HG02970 (cell line): Measurements from ENCODE around the gene FLNB.

Experiments
- ATAC-seq: cut with Tn5 transposase; IDR thresholded peaks from one replicate; pipeline ENCODE4 v1.9.1; 2021; ENCODE audit warnings: mild to moderate bottlenecking, moderate library complexity, moderate number of reproducible peaks; ENCODE audit not compliant: unreplicated experiment, low FRiP score

FLNB gene

DNA sequence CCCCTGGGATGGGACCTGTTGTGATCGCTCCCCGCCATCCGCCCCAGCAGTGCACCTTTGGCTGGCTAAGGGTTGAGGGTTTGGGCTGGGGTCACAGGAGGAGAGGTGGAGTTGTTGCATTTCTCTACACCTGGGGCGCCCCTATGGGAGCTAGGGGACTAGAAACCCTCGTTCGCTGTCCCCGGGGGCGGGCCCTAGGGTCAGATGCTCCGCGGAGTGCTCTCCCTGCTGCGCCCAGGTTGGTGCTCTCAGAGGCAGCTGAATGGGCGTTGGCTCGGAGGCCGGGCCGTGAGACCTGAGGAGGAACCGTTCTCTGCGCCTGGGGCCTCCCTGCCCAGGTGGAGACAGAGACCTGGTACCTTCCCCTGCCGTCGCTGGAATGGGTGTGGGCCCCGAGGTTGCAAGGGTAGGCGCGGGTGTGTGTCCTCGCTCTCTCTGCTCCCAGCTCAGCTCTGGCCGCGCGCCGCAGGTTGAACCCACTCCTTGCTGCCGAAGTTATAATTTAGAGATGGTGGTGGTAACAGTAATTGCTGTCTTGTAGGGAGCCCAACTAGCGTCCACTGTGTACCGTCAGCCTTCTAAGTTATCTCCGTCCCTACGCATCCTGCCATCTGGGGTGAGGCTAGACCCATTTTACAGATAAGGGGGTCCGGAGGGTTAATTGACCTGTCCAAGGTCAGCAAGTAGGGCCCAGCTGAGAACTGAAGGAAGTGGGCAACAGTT is 965 bp downstream of the FLNB start:
- no peak for ATAC-seq

DNA sequence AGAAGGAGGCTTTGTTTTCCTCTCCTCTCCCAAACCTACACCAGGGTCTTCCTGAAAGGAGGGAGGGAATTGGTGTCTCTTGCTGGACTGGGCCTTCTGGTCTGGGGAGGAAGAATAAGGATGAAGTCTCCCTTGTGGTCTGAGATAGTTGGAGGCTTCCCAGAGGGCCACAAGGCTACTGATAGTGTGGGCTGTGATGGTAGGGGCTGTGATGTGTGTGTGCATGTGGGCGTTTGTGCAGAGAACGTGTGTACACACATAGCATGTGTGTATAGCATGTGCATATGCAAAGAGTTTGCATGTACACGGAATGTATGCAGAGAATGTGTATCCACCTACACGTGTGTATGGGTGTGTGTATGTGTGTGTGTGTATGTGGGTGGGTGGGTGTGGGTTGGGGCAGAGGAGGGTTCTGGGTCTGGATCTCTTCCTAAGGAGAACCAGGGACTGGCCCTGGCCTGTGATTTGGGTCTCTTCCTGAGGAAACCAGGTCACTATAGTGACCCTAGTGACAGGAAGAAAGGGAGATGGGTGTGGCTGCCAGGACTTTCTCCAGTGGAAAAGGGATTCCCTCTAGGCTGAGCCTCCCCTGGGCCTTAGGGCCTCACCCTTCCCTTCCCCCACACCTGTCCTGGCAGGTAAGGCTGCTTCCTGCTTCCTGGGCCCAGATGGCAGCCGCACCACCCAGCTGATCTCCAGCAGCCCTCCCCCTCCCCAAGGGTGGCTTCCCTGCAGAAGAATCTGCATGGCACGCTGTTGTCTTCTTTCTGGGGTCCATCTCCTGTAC is 1.7 kb downstream of the FLNB start:
- no peak for ATAC-seq

DNA sequence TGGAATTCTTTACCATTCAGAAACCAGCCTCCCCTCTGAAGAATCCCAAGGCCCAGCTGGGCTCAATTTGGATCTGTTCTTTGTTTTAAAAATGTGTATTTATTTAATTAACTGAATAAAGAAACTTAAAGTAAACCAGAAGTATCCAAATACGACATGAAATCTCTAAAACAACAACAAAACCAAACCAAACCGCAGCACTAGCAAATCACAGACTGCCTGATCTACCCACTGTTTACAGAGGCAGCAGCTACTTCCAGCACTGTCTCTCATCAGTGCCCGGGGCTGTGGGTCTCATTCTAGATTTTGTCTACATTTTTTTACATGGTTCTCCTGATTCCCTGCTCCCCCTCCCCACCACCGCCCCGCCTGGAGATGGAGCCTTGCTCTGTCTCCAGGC is 2.3 kb downstream of the FLNB start:
- no peak for ATAC-seq

DNA sequence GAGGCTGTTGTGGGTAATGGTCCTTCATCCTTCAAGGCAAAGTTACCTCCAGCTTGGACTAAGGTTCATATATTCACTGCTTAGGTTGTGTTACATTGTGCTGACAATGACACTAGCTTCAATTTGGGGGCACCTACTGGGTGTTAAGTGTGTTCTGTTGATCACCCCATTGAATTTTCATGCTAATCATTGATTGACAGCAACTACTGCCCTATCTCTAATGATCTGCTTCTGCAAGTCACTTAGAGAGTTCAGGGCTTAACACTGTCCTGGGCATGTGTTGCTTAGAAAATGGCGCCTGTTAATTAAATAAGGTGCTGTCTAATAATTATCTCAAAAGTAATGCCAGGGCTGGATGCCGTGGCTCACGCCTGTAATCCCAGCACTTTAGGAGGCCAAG is 3.4 kb downstream of the FLNB start:
- ATAC-seq: no peak

DNA sequence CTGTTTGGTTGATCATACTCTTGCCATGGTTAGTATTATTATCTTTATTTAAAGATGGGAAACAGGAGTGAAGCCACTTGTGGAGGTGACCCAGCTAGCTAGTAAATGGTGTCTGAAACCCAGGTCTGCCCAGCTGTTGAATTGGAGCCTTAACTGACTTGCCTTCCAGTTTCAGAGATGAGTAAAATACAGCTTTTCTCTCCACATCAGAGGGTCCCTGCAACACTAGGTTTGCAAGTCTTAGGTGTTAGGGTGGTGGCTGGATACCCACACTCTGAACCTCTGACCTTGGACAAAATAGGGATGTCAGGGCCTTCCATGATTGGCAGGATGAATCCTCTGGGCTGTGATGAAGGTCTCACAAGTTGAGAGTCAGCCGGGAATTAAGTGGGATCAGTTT is 4.1 kb downstream of the FLNB start:
- ATAC-seq: no peak

DNA sequence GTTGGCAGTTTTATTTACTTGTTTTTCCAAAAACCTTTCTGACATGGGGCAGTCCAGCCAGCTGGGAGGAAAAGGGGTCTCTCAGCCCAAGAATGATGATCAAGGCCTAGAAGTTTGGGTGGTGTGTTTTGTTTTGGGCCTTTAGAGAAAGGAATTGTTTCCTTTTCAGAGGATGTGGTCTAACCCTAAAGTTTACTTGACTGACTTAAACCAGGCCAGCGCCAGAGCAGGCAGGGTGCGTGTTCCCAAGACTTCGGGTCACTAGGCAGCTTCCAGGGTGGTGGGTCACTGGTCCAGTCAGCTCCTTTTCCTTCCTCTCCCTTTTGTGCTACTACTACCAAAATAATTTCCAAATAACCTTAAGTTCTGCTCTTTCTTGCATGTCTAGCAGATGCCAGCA is 4.9 kb downstream of the FLNB start:
- no peak for ATAC-seq

DNA sequence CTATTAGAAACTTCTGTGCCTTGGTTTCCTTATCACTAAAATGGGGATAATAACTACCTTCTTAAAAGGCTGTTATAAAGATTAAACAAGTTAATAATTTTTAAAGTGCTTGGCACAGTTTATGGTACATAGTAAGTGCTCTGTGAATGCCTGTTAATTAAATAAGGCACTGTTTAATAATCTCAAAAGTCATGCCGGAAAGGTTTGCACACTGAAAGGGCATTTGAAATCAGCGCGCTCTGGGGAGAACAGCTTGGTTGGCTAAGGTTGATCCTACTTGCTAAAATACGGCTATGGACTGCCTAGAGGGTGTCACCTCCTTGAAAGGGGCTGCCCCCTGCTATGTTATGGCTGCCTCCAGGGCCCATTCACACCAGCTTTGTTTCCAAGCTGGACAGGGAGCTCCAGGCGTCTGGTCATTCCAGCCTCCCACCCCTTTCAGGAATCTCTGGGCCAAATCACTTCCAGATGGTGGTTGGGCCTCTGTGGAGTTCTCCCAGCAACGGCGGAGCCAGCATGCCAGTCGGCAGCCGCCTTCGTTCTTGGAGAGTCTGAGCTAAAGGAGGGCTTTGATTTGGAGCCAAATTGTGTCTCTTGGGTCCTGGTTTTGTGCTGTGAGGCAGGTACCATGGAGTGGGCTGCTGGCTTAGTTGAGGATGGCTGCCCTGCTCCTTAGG is 5.9 kb downstream of the FLNB start:
- ATAC-seq: no peak

DNA sequence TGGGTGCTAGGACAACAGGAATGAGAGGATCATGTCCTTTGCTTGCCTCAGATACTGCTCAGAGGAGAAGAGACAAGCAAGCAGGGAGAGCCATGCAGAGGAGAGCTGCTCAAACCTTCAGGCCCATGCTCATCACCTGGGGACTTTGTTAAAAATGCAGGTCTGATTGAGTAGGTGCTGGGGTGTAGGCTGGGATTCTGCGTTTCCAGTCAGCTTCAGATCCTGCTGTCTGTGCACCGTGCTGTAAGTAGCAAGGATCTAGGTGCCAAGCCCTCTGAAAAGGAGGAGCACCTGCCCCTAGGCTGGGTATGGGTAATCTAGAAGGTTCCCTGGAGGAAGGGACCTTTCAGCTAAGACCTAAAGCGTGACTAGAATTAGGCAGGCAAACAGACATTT is 7.3 kb downstream of the FLNB start:
- ATAC-seq: no peak

DNA sequence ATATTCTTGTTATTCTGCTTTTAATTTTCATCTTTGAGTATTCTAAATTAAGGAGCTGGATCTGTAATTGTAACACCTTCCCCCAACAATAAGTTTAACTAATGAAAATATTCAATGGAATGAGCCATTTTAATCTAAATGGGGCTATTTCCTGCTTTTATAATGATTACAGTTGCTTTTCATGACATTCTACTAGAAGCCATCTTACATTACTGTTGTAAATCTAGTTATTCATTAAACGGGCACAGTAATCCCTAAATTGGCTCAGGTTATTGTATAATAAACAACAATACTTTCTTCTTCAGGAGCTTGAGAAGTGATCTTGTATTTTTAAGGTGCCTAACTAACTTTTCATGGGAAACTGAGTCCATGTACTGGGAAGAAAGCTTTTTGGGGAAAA is 8.5 kb downstream of the FLNB start:
- ATAC-seq: no peak

DNA sequence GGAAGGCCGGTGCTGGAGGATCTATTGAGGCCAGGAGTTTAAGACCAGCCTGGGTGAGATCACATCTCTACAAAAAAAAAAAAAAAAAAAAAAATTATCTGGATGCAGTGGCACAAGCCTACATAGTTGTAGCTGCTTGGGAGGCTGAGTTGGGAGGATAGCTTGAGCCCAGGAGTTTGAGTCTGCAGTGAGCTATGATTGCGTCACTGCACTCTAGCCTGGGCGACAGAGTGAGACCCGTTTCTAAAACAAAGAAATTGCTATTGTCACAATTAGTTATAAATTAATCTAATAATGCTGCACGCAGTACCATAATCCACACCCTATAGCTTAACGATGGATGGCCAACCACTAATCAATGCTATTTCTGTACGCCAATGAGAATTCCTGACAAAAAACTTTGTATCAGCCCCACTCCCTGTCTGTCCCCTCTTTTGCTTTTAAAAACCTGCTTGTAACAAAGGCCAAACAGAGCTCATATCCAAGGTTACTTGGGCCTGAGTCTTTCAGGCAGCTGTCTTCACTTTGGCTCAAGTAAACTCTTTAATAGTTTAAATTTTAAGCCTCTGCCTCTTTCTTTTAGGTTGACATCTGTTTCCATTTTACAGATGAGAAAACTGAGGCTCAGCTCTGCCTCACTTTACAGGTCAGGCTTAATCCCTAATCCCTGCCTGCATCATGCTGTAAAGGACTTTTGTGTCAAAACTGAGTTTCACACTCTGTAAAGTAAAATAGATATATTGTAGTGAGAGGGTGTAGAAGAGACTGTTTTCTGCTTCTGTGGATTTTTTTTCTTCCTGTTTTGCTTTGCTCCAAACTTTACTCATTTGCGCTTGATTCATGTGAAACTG is 10.9 kb downstream of the FLNB start:
- ATAC-seq: no peak

DNA sequence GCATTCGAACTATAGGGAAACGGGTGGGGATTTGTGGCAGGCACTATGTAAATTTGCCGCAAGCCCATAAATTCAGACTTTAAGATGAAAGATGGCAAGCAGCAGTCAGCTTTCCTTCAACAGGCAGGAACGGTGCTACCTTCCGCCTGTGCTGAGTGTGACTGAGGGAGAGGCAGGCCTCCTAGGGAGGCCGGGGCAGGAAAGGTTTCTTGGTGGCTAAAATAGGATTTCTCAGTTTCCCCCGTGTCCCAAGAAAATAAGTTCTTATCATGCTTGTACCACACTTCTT is 12.5 kb downstream of the FLNB start:
- no peak for ATAC-seq

DNA sequence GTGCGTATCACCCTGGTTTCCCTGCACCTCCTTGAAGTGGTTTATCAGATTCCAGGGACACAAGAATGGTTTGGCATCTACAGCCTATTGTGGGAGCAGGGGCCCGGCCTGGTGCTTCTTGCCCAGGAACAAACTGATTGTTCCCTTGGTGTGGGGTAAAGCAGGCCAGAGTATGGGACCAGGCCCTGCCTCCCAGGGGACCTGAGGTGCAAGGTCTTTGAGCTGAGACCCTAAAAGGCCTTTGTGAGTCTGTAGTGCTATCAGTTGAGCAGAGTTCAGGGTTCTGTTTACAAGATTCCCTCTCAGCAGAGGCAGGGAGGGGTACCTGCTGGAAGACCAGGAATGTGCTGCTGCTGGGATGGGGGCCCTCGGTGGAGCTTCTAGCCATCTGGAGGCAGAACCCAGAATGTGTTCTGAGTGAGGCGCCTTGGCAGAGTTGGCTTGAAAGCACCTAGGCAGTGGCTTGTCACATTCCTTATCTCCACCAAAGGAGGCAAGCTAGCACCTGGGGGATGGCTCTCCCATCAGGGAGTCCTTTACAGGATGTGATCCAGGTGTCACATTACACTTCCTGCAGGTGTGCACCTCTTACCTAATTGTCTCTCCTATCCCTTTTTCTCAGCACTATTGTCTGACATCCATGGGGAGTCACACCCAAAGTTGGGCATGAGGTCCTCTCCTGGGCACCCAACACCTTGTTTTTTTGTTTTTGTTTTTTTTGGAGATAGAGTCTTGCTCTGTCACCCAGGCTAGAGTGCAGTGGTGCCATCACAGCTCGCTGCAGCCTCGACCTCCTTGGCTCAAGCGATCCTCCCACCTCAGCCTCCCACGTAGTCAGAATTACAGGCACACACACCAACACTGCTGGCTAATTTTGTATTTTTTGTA is 13.1 kb downstream of the FLNB start:
- no peak for ATAC-seq

DNA sequence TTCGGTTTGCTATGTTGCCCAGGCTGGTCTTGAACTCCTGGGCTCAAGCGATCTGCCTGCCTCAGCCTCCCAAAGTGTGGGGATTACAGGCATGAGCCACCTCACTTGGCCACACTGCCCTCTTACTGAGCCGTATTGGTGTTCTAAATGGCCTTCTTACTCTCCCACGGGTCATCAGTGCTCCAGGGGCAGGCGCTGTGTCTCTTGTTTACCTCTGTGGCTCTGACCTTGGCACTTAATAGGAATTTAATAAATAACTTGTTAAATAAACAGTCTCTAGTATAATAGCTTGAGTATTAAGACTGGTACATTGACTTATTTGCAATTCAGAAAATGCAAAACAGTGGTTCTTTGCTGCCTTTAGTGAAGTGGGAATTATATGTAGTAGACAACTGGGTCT is 13.7 kb downstream of the FLNB start:
- ATAC-seq: no peak

DNA sequence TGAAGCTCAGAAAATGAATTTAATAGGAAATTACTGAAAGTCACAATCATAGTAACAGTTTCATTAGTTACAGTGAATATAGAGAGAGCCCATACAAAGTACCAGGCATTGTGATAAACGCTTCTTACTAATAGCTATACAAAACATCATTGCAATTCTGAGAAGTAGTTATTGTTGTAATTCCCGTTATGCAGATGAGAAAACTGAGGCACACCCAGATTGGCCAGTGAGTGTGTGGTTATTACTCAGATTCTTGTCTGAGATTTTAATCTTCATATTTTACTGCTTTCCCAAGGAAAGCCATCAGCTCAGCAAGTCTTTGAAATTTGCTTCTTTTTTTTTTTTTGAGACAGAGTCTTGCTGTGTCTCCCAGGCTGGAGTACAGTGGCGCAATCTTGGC is 14.3 kb downstream of the FLNB start:
- no peak for ATAC-seq

DNA sequence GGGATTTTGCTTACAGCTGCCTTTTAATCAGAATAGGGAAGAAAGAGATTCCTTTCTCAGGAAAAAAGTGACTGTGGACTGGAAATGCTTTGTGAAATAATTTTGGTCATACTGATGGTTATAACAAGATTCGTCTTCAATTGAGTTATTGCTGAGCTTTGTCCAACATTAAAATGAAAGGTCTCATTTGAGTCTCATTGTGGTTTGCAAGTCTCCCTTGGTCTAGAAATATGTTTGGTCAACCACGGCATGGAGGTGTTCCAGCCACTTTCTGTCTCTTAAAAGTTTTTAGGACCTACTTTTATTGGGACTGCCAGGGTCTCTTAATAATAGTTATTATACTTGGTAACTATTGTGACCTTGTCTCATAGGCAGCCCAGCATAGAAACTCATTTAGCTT is 15.3 kb downstream of the FLNB start:
- ATAC-seq: no peak

DNA sequence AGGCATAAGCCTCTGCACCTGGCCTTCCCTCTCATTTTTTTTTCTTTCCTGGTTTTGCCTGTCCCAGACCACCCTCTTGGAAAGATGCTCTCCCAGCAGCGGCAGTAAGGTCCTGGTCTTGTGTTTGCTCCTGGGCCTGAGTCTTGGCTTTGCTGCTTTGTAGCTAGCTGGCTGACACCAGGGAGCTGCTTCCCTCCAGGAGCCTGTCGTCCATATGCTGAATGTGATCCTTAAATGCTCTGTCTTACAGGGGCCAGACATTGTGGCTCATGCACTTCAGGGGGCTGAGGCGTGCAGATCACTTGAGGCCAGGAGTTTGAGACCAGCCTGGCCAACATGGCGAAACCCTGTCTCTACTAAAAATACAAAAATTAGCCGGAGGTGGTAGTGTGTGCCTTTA is 17.2 kb downstream of the FLNB start:
- no peak for ATAC-seq

DNA sequence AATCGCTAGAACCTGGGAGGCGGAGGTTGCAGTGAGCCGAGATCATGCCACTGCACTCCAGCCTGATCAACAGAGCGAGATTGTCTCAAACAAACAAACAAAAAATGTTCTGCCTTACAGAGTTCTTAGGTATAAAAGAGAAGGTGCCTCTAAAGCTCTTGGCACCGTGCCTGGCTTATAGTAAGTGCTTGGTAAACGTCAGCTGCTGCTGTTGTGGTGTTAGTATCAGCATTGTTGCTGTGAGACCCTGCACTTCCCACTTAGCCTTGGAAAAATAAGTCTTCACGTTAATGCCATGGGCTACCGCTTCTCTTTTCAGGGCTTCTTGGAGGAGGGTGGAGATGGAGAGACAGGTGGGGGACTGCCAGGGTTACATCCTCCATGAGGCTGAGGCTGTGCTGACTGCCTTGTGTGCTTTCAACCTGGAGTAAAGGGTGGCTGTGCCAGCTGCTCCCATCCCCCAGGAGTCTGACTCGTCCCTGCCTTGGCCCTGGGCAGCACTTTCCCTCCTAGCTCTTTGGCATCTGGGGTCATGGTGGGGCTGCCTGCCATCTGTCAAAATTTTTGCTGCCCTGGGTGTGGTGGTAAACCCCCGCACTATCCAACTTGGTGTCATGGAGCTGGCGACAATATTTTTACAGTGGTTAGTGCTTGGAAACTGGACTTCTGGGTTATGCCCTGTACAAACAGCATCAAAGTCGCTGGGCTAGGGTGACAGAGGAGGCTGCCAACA is 17.8 kb downstream of the FLNB start:
- ATAC-seq: no peak

DNA sequence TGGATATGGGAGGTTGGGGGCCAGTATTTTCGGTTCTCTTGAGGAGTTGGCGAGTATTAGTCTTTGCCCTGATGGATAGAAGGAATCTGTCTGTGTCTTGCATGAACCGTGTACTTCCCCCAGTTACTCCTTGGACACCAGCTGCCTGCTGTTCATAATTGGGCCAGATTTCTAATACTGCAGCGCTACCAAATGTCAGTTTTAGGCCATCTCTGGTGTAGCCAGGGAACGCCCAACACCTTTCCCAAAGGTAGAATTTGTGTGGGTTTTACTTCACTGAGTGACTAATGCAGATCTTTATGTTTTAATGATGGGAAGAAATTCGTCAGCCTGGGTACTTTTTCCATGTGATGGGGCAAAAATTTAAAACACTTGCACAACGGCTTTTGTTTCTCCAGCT is 18.4 kb downstream of the FLNB start:
- ATAC-seq: no peak

DNA sequence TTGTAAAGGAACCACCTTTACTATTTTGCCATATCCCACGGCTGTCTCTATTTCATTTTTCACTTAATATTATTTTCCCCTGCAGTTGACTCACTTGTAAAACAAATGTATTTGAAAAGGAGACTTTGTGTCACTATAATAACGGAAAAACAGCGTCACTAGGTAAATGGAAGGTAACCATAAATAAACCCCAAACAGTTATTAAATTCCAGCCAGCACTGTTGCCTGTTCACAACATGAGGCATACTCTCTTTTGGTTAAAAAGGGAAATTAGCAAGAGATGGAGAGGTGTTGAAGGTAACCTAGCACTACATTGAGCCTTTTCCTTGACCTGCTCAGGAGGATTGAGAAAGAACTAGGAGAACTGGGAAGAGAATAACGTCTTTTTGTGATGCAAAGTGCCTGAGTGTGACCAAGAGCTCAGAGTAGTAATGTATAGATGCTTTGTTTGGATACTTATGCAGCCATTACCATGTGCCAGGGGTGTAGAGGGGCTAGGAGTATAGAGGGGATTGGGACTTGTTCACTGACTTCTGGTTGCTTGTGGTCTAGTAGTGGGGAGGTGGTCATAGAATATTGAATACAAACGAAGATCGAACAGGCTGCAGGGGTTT is 19.6 kb downstream of the FLNB start:
- ATAC-seq: no peak
